ENCODE results near the gene TBC1D4. TPM values are rescaled to one million over a fixed set of nuclear protein-coding genes. Genes with fewer than 3 reads are reported as not detected.

The TBC1D4 gene
- total and polyA plus RNA-seq, 2 experiments from 2014 or later: 5.5 to 13.5 TPM

- peaks cover 24% of the 10 kb centered on the region for H3F3A ChIP-seq (ENCODE audit: insufficient read depth)
- no peaks in the 10 kb centered on the region for H4K20me1 ChIP-seq (ENCODE audit: insufficient read depth)
- no peak overlapping the region for H3K4me3 ChIP-seq
- H3K4me2 ChIP-seq (ENCODE audit: unreplicated experiment): no peak overlapping the region
- in situ Hi-C loops (cut with MboI): loop anchor here (10.0 kb wide), 1 partner anchor 184 kb away; no protein-coding TSS in a partner anchor
- no peak overlapping the region for H2AFZ ChIP-seq
- DNase-seq: no peak
- no peaks in the 10 kb centered on the region; the same call in 1 of the 2 replicates for H3K9me2 ChIP-seq (ENCODE audit: insufficient read depth)
- H3K9ac ChIP-seq: no peak overlapping the region
- H3K27ac ChIP-seq: no peak overlapping the region
- no peak for TF ChIP-seq EZH2 (IDR thresholded peaks at IDR 0.05; ENCODE audit: insufficient read depth, poor library complexity, severe bottlenecking)
- no peak for TF ChIP-seq EZH2phosphoT487 (IDR thresholded peaks at IDR 0.05; ENCODE audit: insufficient read depth, low read depth)
- H3K27me3 ChIP-seq (replicated peaks; ENCODE audit: insufficient read depth): no peaks in the 10 kb centered on the region
- H3K36me3 ChIP-seq (ENCODE audit: low read depth): no peaks in the 10 kb centered on the region
- H3K4me1 ChIP-seq (ENCODE audit: insufficient read depth): peaks cover 25% of the 10 kb centered on the region
- H3K9me3 ChIP-seq (ENCODE audit: low read depth): no peaks in the 10 kb centered on the region
- peaks cover 18% of the 10 kb centered on the region; the same call in 1 of the 2 replicates for H3K79me2 ChIP-seq (ENCODE audit: insufficient read depth)
Measured at GRCh38 chr13:75371203-75371602, 110.8 kb downstream of the TBC1D4 start.

DNA sequence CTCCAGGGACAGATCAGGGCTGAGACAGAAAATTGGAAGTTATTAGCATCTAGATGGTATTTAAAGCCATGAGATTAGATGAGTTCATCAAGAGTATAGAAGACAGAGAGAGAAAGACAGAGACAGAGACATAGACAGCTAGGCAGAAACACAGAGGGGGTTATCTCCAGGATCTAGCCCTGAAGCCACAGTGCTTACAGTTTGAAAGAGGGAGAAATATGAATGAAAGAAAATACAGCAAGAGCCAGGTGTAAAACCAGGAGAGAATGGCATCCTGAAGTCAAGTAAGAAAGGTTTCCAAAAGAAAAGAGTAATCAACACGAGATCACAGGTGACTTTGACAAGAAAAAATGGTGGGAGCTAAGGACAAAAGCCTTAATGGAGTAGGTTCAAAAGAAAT, 111.2 kb downstream of the TBC1D4 start:
- Histone ChIP-seq H3K27me3 (replicated peaks; ENCODE audit: insufficient read depth) (no peaks in the 10 kb centered on the region), H3K4me1 (ENCODE audit: insufficient read depth) (peaks cover 29% of the 10 kb centered on the region), H3K9ac (no peak overlapping the region), H2AFZ (no peak overlapping the region), H3K79me2 (ENCODE audit: insufficient read depth) (peaks cover 20% of the 10 kb centered on the region; the same call in 1 of the 2 replicates), H3K4me3 (no peak overlapping the region), H4K20me1 (ENCODE audit: insufficient read depth) (no peaks in the 10 kb centered on the region), H3F3A (ENCODE audit: insufficient read depth) (peaks cover 28% of the 10 kb centered on the region), H3K36me3 (ENCODE audit: low read depth) (no peaks in the 10 kb centered on the region), H3K27ac (no peak overlapping the region), H3K9me2 (ENCODE audit: insufficient read depth) (no peaks in the 10 kb centered on the region; the same call in 1 of the 2 replicates), H3K4me2 (ENCODE audit: unreplicated experiment) (no peak overlapping the region), H3K9me3 (ENCODE audit: low read depth) (no peaks in the 10 kb centered on the region)
- 88 to 100% methylated on average over 1 of the region's 1 CpG for WGBS, 2 experiments (ENCODE audit: low coverage in 1 of 2, low lambda C conversion rate in 2 of 2, missing lambda C conversion rate in 2 of 2)
- DNase-seq: no peak
- no peak for TF ChIP-seq EZH2 (IDR thresholded peaks at IDR 0.05; ENCODE audit: insufficient read depth, poor library complexity, severe bottlenecking)
- no peak for TF ChIP-seq EZH2phosphoT487 (IDR thresholded peaks at IDR 0.05; ENCODE audit: insufficient read depth, low read depth)
- in situ Hi-C loops (cut with MboI): loop anchor here (10.0 kb wide), 1 partner anchor 184 kb away; no protein-coding TSS in a partner anchor

GRCh38 chr13:75369981-75370380, 112.0 kb downstream of the TBC1D4 start:
- Histone ChIP-seq H3K27ac (no peak overlapping the region), H2AFZ (no peak overlapping the region), H3K9me2 (ENCODE audit: insufficient read depth) (no peaks in the 10 kb centered on the region; the same call in 1 of the 2 replicates), H3K4me1 (ENCODE audit: insufficient read depth) (peaks cover 36% of the 10 kb centered on the region), H3K27me3 (replicated peaks; ENCODE audit: insufficient read depth) (no peaks in the 10 kb centered on the region), H3K9me3 (ENCODE audit: low read depth) (no peaks in the 10 kb centered on the region), H3K4me2 (ENCODE audit: unreplicated experiment) (no peak overlapping the region), H3F3A (ENCODE audit: insufficient read depth) (peaks cover 35% of the 10 kb centered on the region), H3K9ac (no peak overlapping the region), H3K79me2 (ENCODE audit: insufficient read depth) (peaks cover 20% of the 10 kb centered on the region; the same call in 1 of the 2 replicates), H3K36me3 (ENCODE audit: low read depth) (no peaks in the 10 kb centered on the region), H4K20me1 (ENCODE audit: insufficient read depth) (no peaks in the 10 kb centered on the region), H3K4me3 (no peak overlapping the region)
- WGBS, 2 experiments (ENCODE audit: low coverage in 1 of 2, low lambda C conversion rate in 2 of 2, missing lambda C conversion rate in 2 of 2): 98 to 100% methylated on average over 3 of the region's 3 CpGs
- no peak for TF ChIP-seq EZH2phosphoT487 (IDR thresholded peaks at IDR 0.05; ENCODE audit: insufficient read depth, low read depth)
- no peak for TF ChIP-seq EZH2 (IDR thresholded peaks at IDR 0.05; ENCODE audit: insufficient read depth, poor library complexity, severe bottlenecking)
- DNase-seq: no peak
- in situ Hi-C loops (cut with MboI): loop anchor here (10.0 kb wide), 1 partner anchor 185 kb away; no protein-coding TSS in a partner anchor

DNA sequence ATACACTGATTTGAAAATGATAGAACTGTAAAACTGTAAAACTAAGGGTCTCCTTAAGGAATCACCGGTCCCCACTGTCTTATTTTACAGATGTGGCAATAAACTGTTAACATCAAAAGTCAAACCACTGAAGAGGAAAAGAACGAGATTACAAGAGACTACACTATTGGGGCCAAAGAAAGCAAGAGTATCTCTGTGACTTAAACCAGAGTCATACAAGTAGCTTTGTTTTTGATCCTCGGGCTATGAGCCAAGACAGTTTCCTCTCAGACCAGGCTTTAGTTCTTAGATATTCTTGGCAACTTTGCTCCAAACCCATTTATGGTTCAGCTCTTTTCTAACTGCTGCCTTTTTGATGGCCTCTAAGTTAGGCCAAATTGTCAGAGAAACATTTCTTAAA, 113.8 kb downstream of the TBC1D4 start:
- H3K36me3 ChIP-seq (ENCODE audit: low read depth): no peaks in the 10 kb centered on the region
- peaks cover 15% of the 10 kb centered on the region; the same call in 1 of the 2 replicates for H3K79me2 ChIP-seq (ENCODE audit: insufficient read depth)
- no peaks in the 10 kb centered on the region for H4K20me1 ChIP-seq (ENCODE audit: insufficient read depth)
- no peaks in the 10 kb centered on the region; the same call in 1 of the 2 replicates for H3K9me2 ChIP-seq (ENCODE audit: insufficient read depth)
- no peaks in the 10 kb centered on the region for H3K9me3 ChIP-seq (ENCODE audit: low read depth)
- H3K27ac ChIP-seq: peak overlapping the region; percentile 8
- H3K9ac ChIP-seq: no peak overlapping the region
- 9 to 14% methylated on average over 3 of the region's 3 CpGs for WGBS, 2 experiments (ENCODE audit: low coverage in 1 of 2, low lambda C conversion rate in 2 of 2, missing lambda C conversion rate in 2 of 2)
- no peak overlapping the region for H2AFZ ChIP-seq
- peaks cover 42% of the 10 kb centered on the region for H3F3A ChIP-seq (ENCODE audit: insufficient read depth)
- peak overlapping the region; percentile 49 for H3K4me2 ChIP-seq (ENCODE audit: unreplicated experiment)
- H3K27me3 ChIP-seq (replicated peaks; ENCODE audit: insufficient read depth): no peaks in the 10 kb centered on the region
- in situ Hi-C loops (cut with MboI): no loop called here
- H3K4me1 ChIP-seq (ENCODE audit: insufficient read depth): peaks cover 44% of the 10 kb centered on the region
- no peak overlapping the region for H3K4me3 ChIP-seq
- peak; percentile 81 for DNase-seq
- TF ChIP-seq EZH2 (IDR thresholded peaks at IDR 0.05; ENCODE audit: insufficient read depth, poor library complexity, severe bottlenecking): no peak
- no peak for TF ChIP-seq EZH2phosphoT487 (IDR thresholded peaks at IDR 0.05; ENCODE audit: insufficient read depth, low read depth)

All from GM23248 (cell line).